Measurements from ENCODE around the gene CACNA1C.

Gene CACNA1C

DNA sequence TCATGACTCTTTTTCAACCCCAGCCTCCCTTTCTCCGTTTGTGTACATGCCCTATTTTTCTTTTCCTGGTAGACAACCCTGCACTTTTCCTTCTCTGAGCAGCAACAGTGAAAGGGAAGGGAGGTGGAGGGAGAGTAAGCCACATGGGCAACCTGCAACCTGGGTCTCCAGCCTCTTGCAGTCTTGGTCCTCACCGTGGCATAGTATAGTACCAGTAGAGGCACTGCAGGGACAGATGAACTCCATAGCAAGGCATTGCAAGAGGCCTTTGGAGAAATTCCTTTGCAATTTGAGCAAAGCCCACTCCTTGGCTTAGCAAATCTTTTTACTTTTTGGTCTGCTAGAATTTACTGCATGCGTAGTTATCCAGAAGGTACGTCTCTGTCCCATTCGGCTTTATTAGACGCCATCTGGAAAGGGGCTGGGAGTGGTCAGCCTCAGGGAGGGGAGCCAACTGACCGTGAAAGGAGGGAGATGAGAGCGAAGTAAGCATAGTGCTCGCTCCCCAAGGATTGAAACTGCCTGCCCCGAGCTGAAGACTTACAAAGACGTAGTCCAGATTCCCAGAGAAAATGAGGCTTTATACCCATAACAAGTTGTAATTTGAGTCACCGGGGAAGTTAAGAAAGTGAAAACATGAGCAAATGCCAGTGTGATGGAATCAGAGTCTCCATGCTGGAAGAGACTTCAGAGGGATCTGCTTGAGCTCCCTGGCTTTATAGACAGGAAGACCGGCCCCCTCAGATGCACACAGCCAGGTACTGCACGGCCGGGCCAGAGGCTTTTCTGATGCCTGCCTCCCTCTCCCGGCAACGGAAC lies 332.0 kb downstream of the CACNA1C start:
- no peak overlapping the region for H3K4me3 ChIP-seq (ENCODE audit: control insufficient read depth in 1 of 7, extremely low read depth in 1 of 7, insufficient read depth in 4 of 7, low read depth in 2 of 7, low read length in 6 of 7)
- H3K36me3 ChIP-seq (ENCODE audit: control insufficient read depth in 4 of 4, insufficient read depth in 4 of 4, low read length in 3 of 4): no peaks in the 10 kb centered on the region
- ChIA-PET POLR2A (no interaction called here), CTCF (interaction anchor here (0.9 to 1.7 kb wide), 2 partner anchors 11 to 14 kb away, joined by 5 read pairs; no protein-coding TSS in a partner anchor)
- H3K9me3 ChIP-seq (ENCODE audit: control extremely low read depth in 1 of 5, control insufficient read depth in 4 of 5, insufficient read depth in 2 of 5, low read depth in 1 of 5, low read length in 4 of 5): no peaks in the 10 kb centered on the region
- H3K27me3 ChIP-seq (replicated peaks in 2 of 5; ENCODE audit: control insufficient read depth in 4 of 5, insufficient read depth in 5 of 5, low read length in 4 of 5): no peaks in the 10 kb centered on the region
- DNase-seq: no peak
- no peak overlapping the region for H3K27ac ChIP-seq (ENCODE audit: insufficient read depth in 1 of 2, low read depth in 1 of 2, low read length in 2 of 2, poor library complexity in 1 of 2, severe bottlenecking in 2 of 2)
- 95% methylated on average over 14 of the region's 17 CpGs for WGBS (ENCODE audit: insufficient coverage)
- peaks cover 0 to 12% (median 0%) of the 10 kb centered on the region in 4 experiments for H3K4me1 ChIP-seq (ENCODE audit: control extremely low read depth in 1 of 4, control insufficient read depth in 4 of 4, insufficient read depth in 4 of 4, low read length in 3 of 4)

DNA sequence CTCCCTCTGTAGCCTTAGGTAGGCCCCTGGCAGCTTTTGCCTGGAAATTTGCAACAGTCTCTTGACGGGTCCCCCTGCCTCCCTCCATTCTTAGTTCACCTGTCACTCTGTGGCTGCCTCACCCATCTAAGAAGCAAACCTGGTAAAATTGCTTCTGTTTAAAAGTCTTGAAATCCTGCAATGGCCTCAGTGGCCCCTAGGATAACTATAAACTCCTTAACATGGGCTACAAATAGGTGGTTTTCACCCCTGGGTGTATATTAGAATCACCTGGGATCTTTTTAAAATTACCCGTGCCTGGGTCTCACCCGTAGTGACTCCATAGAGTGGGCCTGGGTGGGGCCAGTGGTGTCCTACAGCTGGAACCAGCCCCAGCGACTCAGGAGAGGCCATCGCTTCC lies 332.7 kb downstream of the CACNA1C start:
- 100% methylated on average over 3 of the region's 5 CpGs for WGBS (ENCODE audit: insufficient coverage)
- no peaks in the 10 kb centered on the region for H3K9me3 ChIP-seq (ENCODE audit: control extremely low read depth in 1 of 5, control insufficient read depth in 4 of 5, insufficient read depth in 2 of 5, low read depth in 1 of 5, low read length in 4 of 5)
- H3K4me3 ChIP-seq (ENCODE audit: control insufficient read depth in 1 of 7, extremely low read depth in 1 of 7, insufficient read depth in 4 of 7, low read depth in 2 of 7, low read length in 6 of 7): no peak overlapping the region
- CTCF ChIA-PET: interaction anchor here (0.9 to 1.7 kb wide), 3 partner anchors 10 to 14 kb away, joined by 4 to 5 read pairs (median 5); no protein-coding TSS in a partner anchor
- H3K27ac ChIP-seq (ENCODE audit: insufficient read depth in 1 of 2, low read depth in 1 of 2, low read length in 2 of 2, poor library complexity in 1 of 2, severe bottlenecking in 2 of 2): no peak overlapping the region
- no peak for DNase-seq
- no peaks in the 10 kb centered on the region for H3K36me3 ChIP-seq (ENCODE audit: control insufficient read depth in 4 of 4, insufficient read depth in 4 of 4, low read length in 3 of 4)
- H3K4me1 ChIP-seq (ENCODE audit: control extremely low read depth in 1 of 4, control insufficient read depth in 4 of 4, insufficient read depth in 4 of 4, low read length in 3 of 4): peaks cover 0 to 8% (median 0%) of the 10 kb centered on the region in 4 experiments
- POLR2A ChIA-PET: no interaction called here
- no peaks in the 10 kb centered on the region for H3K27me3 ChIP-seq (replicated peaks in 2 of 5; ENCODE audit: control insufficient read depth in 4 of 5, insufficient read depth in 5 of 5, low read length in 4 of 5)

DNA sequence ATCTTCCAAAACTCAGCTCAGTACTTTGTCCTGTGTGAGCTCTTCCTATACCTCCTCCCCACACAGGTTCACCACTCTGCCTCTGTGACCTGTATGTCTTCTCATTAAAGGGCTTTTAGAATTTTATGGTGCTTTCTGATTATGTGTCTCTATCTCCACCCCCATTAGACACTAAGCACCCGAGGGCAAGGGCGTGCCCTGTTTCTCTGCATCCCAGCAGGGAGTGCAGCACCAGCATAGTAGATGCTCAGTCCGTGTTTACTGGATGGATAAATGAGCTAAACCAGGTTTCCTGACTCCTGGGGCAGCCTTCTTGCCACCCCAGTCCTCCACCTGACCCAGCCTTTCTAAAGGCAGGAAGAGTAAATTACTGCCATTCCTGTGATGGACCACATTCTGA lies 333.8 kb downstream of the CACNA1C start:
- Histone ChIP-seq H3K36me3 (ENCODE audit: control insufficient read depth in 4 of 4, insufficient read depth in 4 of 4, low read length in 3 of 4) (no peaks in the 10 kb centered on the region), H3K27me3 (replicated peaks in 2 of 5; ENCODE audit: control insufficient read depth in 4 of 5, insufficient read depth in 5 of 5, low read length in 4 of 5) (no peaks in the 10 kb centered on the region), H3K4me3 (ENCODE audit: control insufficient read depth in 1 of 7, extremely low read depth in 1 of 7, insufficient read depth in 4 of 7, low read depth in 2 of 7, low read length in 6 of 7) (no peak overlapping the region), H3K4me1 (ENCODE audit: control extremely low read depth in 1 of 4, control insufficient read depth in 4 of 4, insufficient read depth in 4 of 4, low read length in 3 of 4) (no peaks in the 10 kb centered on the region), H3K9me3 (ENCODE audit: control extremely low read depth in 1 of 5, control insufficient read depth in 4 of 5, insufficient read depth in 2 of 5, low read depth in 1 of 5, low read length in 4 of 5) (no peaks in the 10 kb centered on the region), H3K27ac (ENCODE audit: insufficient read depth in 1 of 2, low read depth in 1 of 2, low read length in 2 of 2, poor library complexity in 1 of 2, severe bottlenecking in 2 of 2) (no peak overlapping the region)
- 100% methylated on average over 2 of the region's 3 CpGs for WGBS (ENCODE audit: insufficient coverage)
- ChIA-PET POLR2A (interaction anchor here (1.8 kb wide), 1 partner anchor 9 kb away, joined by 3 read pairs; no protein-coding TSS in a partner anchor), CTCF (interaction anchor here (1.0 to 1.7 kb wide), 7 partner anchors 9 to 202 kb away, joined by 3 to 5 read pairs (median 3); no protein-coding TSS in a partner anchor)
- DNase-seq: no peak

DNA sequence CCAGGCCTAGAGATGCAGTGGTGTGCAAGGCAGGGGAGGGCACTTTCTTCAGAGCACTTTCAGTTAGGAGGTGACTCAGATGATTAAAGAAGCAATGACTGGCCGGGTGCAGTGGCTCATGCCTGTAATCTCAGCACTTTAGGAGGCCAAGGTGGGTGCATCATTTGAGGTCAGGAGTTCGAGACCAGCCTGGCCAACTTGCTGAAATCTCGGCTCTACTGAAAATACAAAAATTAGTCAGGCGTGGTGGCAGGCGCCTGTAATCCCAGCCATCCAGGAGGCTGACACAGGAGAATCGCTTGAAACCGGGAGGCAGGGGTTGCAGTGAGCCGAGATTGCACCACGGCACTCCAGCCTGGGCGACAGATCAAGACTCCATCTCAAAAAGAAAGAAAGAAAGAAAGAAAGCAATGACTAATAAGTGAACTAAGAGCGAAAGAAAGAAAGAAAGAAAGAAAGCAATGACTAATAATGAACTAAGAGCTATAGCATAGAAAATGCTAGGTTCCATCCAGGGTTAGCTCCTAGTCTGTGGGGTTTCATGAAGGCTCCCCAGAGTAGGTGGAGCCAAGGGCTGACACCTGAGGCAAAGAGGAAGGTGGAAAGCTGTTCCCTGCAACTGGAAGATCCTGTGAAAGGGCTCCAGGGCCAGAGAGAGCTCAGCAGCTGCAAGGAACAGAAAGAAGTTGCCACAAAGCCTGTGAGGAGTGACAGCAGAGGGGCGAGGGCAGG lies 334.5 kb downstream of the CACNA1C start:
- Histone ChIP-seq H3K9me3 (ENCODE audit: control extremely low read depth in 1 of 5, control insufficient read depth in 4 of 5, insufficient read depth in 2 of 5, low read depth in 1 of 5, low read length in 4 of 5) (no peaks in the 10 kb centered on the region), H3K27ac (ENCODE audit: insufficient read depth in 1 of 2, low read depth in 1 of 2, low read length in 2 of 2, poor library complexity in 1 of 2, severe bottlenecking in 2 of 2) (no peak overlapping the region), H3K27me3 (replicated peaks in 2 of 5; ENCODE audit: control insufficient read depth in 4 of 5, insufficient read depth in 5 of 5, low read length in 4 of 5) (no peaks in the 10 kb centered on the region), H3K4me3 (ENCODE audit: control insufficient read depth in 1 of 7, extremely low read depth in 1 of 7, insufficient read depth in 4 of 7, low read depth in 2 of 7, low read length in 6 of 7) (no peak overlapping the region), H3K36me3 (ENCODE audit: control insufficient read depth in 4 of 4, insufficient read depth in 4 of 4, low read length in 3 of 4) (no peaks in the 10 kb centered on the region), H3K4me1 (ENCODE audit: control extremely low read depth in 1 of 4, control insufficient read depth in 4 of 4, insufficient read depth in 4 of 4, low read length in 3 of 4) (no peaks in the 10 kb centered on the region)
- no peak for DNase-seq
- ChIA-PET CTCF (interaction anchor here (1.2 to 1.7 kb wide), 5 partner anchors 9 to 201 kb away, joined by 3 to 4 read pairs (median 3); no protein-coding TSS in a partner anchor), POLR2A (interaction anchor here (0.6 to 1.8 kb wide), 2 partner anchors 9 to 60 kb away, joined by 3 read pairs; no protein-coding TSS in a partner anchor)
- WGBS (ENCODE audit: insufficient coverage): 96% methylated on average over 11 of the region's 12 CpGs

DNA sequence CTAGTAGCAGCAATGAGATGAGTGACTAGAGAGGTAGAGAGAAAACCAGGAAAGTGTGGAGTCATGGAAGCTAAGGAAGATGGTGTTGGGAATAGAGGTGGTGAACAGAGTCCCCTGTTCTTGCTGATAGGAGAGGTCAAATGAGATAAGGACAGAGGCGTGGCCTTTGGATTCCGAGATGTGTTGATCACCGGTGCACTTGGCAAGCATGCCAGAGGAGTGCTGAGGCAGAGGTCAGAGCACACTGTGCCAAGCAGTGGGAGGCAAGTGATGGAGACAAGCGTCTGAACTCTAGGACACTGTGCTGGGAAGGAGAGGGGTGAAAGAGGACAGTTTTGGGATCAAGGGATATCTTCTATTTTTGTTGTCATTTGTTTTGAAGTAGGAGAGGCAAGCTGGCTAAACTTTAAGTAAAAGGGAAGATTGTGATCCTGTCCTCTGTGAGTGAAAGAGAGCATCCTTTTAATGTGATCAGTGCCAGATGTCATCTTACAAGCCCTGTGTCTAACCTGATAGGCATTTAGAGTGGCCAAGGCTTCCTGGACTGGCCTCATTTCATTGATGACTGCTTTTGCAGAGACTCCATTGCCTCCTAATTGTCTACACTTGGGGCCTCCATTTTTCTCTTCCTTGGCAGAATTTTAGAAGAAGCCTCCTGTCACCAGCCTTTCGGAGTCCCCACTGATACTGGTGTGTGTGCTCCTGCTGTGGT lies 336.4 kb downstream of the CACNA1C start:
- no peaks in the 10 kb centered on the region for H3K36me3 ChIP-seq (ENCODE audit: control insufficient read depth in 4 of 4, insufficient read depth in 4 of 4, low read length in 3 of 4)
- no peaks in the 10 kb centered on the region for H3K27me3 ChIP-seq (replicated peaks in 2 of 5; ENCODE audit: control insufficient read depth in 4 of 5, insufficient read depth in 5 of 5, low read length in 4 of 5)
- ChIA-PET POLR2A (interaction anchor here (0.5 to 0.6 kb wide), 2 partner anchors 149 to 570 kb away, joined by 3 to 4 read pairs; no protein-coding TSS in a partner anchor), CTCF (interaction anchor here (1.1 to 1.5 kb wide), 2 partner anchors 9 to 34 kb away, joined by 3 to 5 read pairs; no protein-coding TSS in a partner anchor)
- no peak overlapping the region for H3K27ac ChIP-seq (ENCODE audit: insufficient read depth in 1 of 2, low read depth in 1 of 2, low read length in 2 of 2, poor library complexity in 1 of 2, severe bottlenecking in 2 of 2)
- no peak for DNase-seq
- H3K4me1 ChIP-seq (ENCODE audit: control extremely low read depth in 1 of 4, control insufficient read depth in 4 of 4, insufficient read depth in 4 of 4, low read length in 3 of 4): no peaks in the 10 kb centered on the region
- no peaks in the 10 kb centered on the region for H3K9me3 ChIP-seq (ENCODE audit: control extremely low read depth in 1 of 5, control insufficient read depth in 4 of 5, insufficient read depth in 2 of 5, low read depth in 1 of 5, low read length in 4 of 5)
- WGBS (ENCODE audit: insufficient coverage): 96% methylated on average over 5 of the region's 5 CpGs
- no peak overlapping the region for H3K4me3 ChIP-seq (ENCODE audit: control insufficient read depth in 1 of 7, extremely low read depth in 1 of 7, insufficient read depth in 4 of 7, low read depth in 2 of 7, low read length in 6 of 7)

DNA sequence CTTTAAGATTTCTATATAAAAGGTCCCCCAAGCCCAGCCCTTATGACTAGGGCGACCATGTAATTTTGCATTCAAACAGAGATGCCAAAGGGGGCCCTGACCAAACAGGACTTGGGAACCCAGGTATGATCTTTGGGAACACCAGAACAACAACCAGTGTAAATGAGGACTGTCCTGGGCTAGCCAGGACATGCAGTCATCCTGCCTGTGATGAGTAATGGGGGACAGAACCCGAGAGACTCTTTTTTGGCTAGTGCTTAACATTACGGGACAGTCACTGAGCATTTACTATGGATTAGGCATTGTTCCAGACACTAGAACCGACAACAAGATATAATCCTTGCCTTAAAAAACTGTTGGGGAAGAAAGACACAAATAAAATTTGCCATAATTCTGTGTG lies 337.3 kb downstream of the CACNA1C start:
- Histone ChIP-seq H3K4me1 (ENCODE audit: control extremely low read depth in 1 of 4, control insufficient read depth in 4 of 4, insufficient read depth in 4 of 4, low read length in 3 of 4) (no peaks in the 10 kb centered on the region), H3K27me3 (replicated peaks in 2 of 5; ENCODE audit: control insufficient read depth in 4 of 5, insufficient read depth in 5 of 5, low read length in 4 of 5) (no peaks in the 10 kb centered on the region), H3K36me3 (ENCODE audit: control insufficient read depth in 4 of 4, insufficient read depth in 4 of 4, low read length in 3 of 4) (no peaks in the 10 kb centered on the region), H3K4me3 (ENCODE audit: control insufficient read depth in 1 of 7, extremely low read depth in 1 of 7, insufficient read depth in 4 of 7, low read depth in 2 of 7, low read length in 6 of 7) (no peak overlapping the region), H3K9me3 (ENCODE audit: control extremely low read depth in 1 of 5, control insufficient read depth in 4 of 5, insufficient read depth in 2 of 5, low read depth in 1 of 5, low read length in 4 of 5) (no peaks in the 10 kb centered on the region), H3K27ac (ENCODE audit: insufficient read depth in 1 of 2, low read depth in 1 of 2, low read length in 2 of 2, poor library complexity in 1 of 2, severe bottlenecking in 2 of 2) (no peak overlapping the region)
- DNase-seq: no peak
- WGBS (ENCODE audit: insufficient coverage): 100% methylated on average over 3 of the region's 4 CpGs
- ChIA-PET CTCF (interaction anchor here (0.6 kb wide), 1 partner anchor 103 kb away, joined by 3 read pairs; no protein-coding TSS in a partner anchor), POLR2A (interaction anchor here (0.6 kb wide), 1 partner anchor 571 kb away, joined by 4 read pairs; no protein-coding TSS in a partner anchor)

All from common myeloid progenitor, CD34-positive (primary cell).